Skeletal muscle tissue (tissue), 4 donors: Measurements from ENCODE around the gene PPFIA1. TPM values are rescaled to one million over a fixed set of nuclear protein-coding genes. Genes with fewer than 3 reads are reported as not detected.
"Not testable (repeated sequence)": the region's sequence is repeated elsewhere in the genome, so short reads cannot be mapped to it uniquely, and the experiment has no call there.

ENCODE experiments used
- H3K27ac ChIP-seq: one replicate; pipeline ENCODE4 v1.7.0; 2013; ENCODE audit warnings: mild to moderate bottlenecking, low read depth, low read length, inconsistent platforms
- H3K27me3 ChIP-seq, 3 donors: one replicate each; pipeline ENCODE4 v1.7.0; 2013; ENCODE audit warnings: low read length in 3 of 3; ENCODE audit not compliant: control insufficient read depth in 3 of 3, insufficient read depth in 3 of 3
- H3K36me3 ChIP-seq, 3 donors: one replicate each; pipeline ENCODE4 v1.7.0; 2013; ENCODE audit warnings: low read length in 3 of 3; ENCODE audit not compliant: control insufficient read depth in 3 of 3, insufficient read depth in 3 of 3
- H3K4me1 ChIP-seq, 3 donors: one replicate each; pipeline ENCODE4 v1.7.0; 2013; ENCODE audit warnings: low read length in 3 of 3, mild to moderate bottlenecking in 3 of 3; ENCODE audit not compliant: control insufficient read depth in 3 of 3, insufficient read depth in 3 of 3
- H3K4me3 ChIP-seq, 3 donors: one replicate each; pipeline ENCODE4 v1.7.0; 2013; ENCODE audit warnings: low read length in 3 of 3
- H3K9ac ChIP-seq, 3 donors: one replicate each; pipeline ENCODE4 v1.7.0; 2013; ENCODE audit warnings: low read length in 3 of 3, mild to moderate bottlenecking in 3 of 3, moderate library complexity in 2 of 3, low read depth in 1 of 3
- H3K9me3 ChIP-seq, 3 donors: one replicate each; pipeline ENCODE4 v1.7.0; 2013; ENCODE audit warnings: low read length in 3 of 3; ENCODE audit not compliant: control insufficient read depth in 3 of 3
- total RNA-seq: library from RNA; depleted of rRNA; stranded (reverse); fragments of >200 nt; gene quantifications from one replicate; pipeline ENCODE4 v1.2.3, GENCODE V29; 2014
- donor health status: Osteomylitis.

The PPFIA1 gene
- total RNA-seq, 1 donor from 2014 or later = 25.6 TPM

DNA sequence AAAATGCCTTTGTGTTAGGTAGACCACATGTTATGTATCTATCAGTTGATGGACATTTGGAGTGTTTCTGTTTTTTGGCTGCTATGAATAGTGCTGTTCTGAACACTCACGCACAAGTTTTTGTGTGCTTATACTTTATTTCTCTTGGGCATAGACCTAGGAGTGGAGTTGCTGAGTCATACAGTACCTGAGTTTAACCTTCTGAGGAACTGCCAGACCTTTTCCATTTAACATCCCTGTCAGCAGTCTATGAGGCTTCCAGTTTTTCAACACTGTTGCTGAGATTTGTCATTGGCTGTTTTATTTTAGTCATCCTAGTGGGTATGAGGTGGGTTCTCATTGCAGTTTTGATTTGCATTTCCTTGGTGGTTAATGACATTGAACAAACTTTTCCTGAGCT lies 132.2 kb downstream of the PPFIA1 start:
- no peak overlapping the region for H3K9ac ChIP-seq
- H3K9me3 ChIP-seq = no peaks in the 10 kb centered on the region
- no peaks in the 10 kb centered on the region for H3K27me3 ChIP-seq
- no peak overlapping the region for H3K27ac ChIP-seq
- peaks cover 17 to 28% (median 24%) of the 10 kb centered on the region in 3 donors for H3K4me1 ChIP-seq
- H3K4me3 ChIP-seq = no peak overlapping the region
- peaks cover 14 to 15% (median 14%) of the 10 kb centered on the region in 3 donors for H3K36me3 ChIP-seq

DNA sequence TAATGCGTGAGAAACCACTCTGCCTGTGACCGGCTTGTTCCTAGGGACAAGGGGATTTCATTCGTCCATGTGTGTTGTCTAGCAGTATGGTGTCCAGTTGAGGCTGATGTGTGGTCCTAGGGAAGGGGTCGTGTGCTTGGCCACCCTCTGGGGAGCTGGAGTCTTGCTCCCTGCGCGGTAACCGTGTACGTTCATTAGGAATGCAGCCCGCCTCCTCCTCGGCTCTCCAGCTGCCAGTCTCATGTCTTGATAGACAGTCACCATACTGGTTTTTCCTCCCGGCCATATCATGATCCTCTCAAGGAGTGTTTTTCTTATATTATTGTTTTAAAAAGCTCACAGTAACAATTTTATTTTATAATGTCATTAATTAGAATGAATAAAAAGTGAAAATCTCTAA lies 133.8 kb downstream of the PPFIA1 start:
- Histone ChIP-seq H3K27ac (no peak overlapping the region), H3K36me3 (peaks cover 25 to 27% (median 26%) of the 10 kb centered on the region in 3 donors), H3K9ac (no peak overlapping the region), H3K27me3 (no peaks in the 10 kb centered on the region), H3K4me1 (peaks cover 13 to 23% (median 19%) of the 10 kb centered on the region in 3 donors), H3K4me3 (no peak overlapping the region), H3K9me3 (no peaks in the 10 kb centered on the region)

DNA sequence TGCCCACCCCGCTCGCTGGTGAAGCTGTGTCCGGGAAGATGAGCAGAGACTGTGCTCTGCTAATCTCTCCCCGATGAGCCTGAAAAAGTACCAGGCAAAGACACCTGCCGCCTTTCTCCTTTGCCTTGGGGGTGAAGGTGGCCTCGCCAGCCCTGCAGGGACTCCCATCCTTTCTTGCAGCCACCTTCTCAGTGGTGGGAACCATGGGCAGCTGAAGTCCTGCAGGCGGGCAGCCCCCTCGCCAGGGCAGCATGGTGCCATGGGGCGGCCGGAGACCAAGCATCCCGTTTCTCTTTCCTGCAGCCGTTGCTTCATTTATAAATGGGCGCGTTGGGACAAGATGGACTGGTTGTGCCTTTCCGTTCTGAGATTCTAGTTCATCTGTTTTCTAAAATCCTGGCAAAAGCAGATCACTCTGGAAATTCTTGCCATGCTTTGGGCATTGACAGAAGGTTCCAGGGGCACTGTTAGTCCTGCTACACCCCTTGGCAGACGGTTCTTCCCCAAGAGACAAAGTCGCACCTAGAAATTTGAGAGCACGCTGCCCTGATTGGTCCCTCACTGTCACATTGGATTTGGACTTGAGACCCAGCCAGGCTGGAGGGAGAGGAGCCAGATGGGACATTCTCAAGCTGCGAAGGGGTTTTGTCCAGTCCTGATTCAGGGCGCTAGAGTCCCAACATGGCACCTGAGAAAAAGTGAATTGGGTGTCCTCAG lies 135.3 kb downstream of the PPFIA1 start:
- Histone ChIP-seq H3K9me3 (no peaks in the 10 kb centered on the region), H3K27me3 (no peaks in the 10 kb centered on the region), H3K4me1 (peaks cover 0 to 8% (median 3%) of the 10 kb centered on the region in 3 donors), H3K4me3 (no peak overlapping the region), H3K9ac (no peak overlapping the region), H3K36me3 (peaks cover 40 to 42% (median 41%) of the 10 kb centered on the region in 3 donors), H3K27ac (no peak overlapping the region)

DNA sequence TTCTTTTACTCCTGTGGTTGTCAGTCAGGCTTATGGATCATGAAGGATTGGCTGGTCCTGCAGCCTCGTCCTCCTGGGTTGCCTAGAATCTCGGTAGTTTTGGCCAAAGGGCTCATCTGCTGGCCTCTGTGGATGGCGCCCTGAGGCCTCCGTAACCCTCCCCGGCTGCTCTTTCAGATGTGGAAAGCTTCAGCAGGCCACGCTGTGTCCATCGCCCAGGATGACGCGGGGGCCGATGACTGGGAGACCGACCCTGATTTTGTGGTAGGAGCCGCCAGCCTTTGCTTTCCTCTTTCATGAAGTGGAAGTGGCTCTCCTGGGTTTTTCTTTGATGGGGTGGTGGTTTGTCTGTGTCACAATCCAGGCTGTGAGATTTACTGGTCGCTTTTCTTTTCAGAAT lies 136.6 kb downstream of the PPFIA1 start:
- Histone ChIP-seq H3K9ac (no peak overlapping the region), H3K9me3 (no peaks in the 10 kb centered on the region), H3K4me1 (peaks cover 0 to 7% (median 2%) of the 10 kb centered on the region in 3 donors), H3K27me3 (no peaks in the 10 kb centered on the region), H3K27ac (no peak overlapping the region), H3K4me3 (no peak overlapping the region), H3K36me3 (peaks cover 51 to 53% (median 53%) of the 10 kb centered on the region in 3 donors)

DNA sequence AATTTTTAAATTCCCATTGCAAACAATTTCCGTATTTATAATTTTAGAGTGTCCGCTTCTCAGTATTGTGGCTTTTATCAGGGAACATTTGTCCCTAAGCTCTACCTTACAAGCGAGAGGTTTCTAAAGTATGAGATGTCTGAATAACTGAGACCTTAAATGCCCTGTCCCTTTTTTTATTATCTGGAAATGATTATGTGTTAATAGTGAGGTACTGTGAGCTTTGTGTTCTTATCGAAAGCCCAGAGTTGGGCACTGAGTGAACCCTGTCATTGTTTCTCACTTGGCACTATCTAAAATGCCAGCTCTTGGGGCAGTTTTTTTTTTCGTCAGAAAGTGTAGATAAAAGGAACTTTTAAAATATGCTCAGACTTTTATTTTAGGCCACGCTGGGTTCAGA lies 137.3 kb downstream of the PPFIA1 start:
- Histone ChIP-seq H3K27ac (no peak overlapping the region), H3K9me3 (no peaks in the 10 kb centered on the region), H3K36me3 (peaks cover 55 to 60% (median 59%) of the 10 kb centered on the region in 3 donors), H3K27me3 (no peaks in the 10 kb centered on the region), H3K9ac (no peak overlapping the region), H3K4me3 (no peak overlapping the region), H3K4me1 (peaks cover 0 to 2% (median 1%) of the 10 kb centered on the region in 3 donors)

DNA sequence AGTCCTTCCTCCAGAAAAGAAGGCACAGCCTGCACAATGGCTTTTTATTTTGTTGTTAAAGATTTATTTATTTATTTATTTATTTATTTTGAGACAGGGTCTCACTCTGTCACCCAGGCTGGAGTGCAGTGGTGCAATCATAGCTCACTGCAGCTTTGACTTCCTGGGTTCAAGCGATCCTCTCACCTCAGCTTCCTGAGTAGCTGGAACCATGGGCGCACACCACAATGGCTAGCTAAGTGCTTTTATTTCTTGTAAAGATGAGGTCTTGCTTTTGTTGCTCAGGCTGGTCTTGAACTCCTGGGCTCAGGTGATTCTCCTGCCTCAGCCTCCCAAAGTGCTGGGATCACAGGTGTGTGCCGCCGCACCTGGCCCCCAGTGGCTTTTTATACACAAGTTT lies 137.8 kb downstream of the PPFIA1 start:
- H3K27ac ChIP-seq, H3K9ac ChIP-seq, H3K27me3 ChIP-seq, H3K9me3 ChIP-seq, H3K4me1 ChIP-seq, H3K4me3 ChIP-seq: not testable (repeated sequence)
- peaks cover 60 to 65% (median 64%) of the 10 kb centered on the region in 3 donors for H3K36me3 ChIP-seq

DNA sequence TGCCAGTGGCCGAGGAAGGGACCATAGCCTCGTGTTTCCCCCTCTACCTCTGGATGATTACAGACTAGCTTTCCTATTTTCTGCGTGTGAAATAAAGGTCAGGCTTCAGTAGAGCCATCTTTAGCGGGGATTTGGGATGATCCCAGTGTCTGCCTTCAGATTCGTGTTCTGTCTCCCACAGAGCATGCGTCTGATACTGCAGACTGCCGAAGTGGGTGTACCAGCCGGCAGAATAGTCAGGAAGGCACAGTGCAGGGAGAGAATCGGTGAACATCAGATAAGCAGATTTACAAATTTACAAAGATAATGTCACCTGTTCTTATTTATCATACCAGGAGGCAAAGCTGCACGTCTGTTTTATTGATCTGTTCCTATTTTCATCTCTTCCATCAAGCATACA lies 138.9 kb downstream of the PPFIA1 start:
- H3K4me3 ChIP-seq = no peak overlapping the region
- no peak overlapping the region for H3K27ac ChIP-seq
- no peak overlapping the region for H3K9ac ChIP-seq
- H3K27me3 ChIP-seq = no peaks in the 10 kb centered on the region
- H3K4me1 ChIP-seq = no peaks in the 10 kb centered on the region
- peaks cover 68 to 73% (median 68%) of the 10 kb centered on the region in 3 donors for H3K36me3 ChIP-seq
- H3K9me3 ChIP-seq = no peaks in the 10 kb centered on the region

DNA sequence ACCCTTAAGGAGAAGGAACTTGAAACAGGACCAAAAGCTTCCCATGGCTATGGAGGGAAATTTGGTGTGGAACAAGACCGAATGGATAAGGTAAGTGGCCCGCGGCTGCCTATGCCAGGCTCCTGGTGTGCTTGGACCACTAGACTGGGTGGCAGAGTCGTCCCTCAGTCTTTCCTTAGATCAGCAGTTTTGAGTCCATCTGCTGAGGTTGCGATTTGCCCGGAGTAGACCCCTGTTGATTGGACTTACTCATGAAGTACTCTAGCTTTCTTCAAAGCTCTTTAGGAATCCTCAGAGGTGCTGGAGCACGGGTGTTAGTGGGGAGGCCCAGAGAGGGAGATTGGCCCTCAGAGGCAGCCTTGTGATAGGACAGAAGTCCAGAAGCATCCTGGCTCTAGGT lies 139.4 kb downstream of the PPFIA1 start:
- H3K4me1 ChIP-seq = peaks cover 0 to 2% (median 0%) of the 10 kb centered on the region in 3 donors
- H3K9me3 ChIP-seq = no peaks in the 10 kb centered on the region
- H3K27me3 ChIP-seq = no peaks in the 10 kb centered on the region
- H3K9ac ChIP-seq = no peak overlapping the region
- H3K4me3 ChIP-seq = no peak overlapping the region
- H3K36me3 ChIP-seq = peaks cover 72 to 77% (median 72%) of the 10 kb centered on the region in 3 donors
- no peak overlapping the region for H3K27ac ChIP-seq

DNA sequence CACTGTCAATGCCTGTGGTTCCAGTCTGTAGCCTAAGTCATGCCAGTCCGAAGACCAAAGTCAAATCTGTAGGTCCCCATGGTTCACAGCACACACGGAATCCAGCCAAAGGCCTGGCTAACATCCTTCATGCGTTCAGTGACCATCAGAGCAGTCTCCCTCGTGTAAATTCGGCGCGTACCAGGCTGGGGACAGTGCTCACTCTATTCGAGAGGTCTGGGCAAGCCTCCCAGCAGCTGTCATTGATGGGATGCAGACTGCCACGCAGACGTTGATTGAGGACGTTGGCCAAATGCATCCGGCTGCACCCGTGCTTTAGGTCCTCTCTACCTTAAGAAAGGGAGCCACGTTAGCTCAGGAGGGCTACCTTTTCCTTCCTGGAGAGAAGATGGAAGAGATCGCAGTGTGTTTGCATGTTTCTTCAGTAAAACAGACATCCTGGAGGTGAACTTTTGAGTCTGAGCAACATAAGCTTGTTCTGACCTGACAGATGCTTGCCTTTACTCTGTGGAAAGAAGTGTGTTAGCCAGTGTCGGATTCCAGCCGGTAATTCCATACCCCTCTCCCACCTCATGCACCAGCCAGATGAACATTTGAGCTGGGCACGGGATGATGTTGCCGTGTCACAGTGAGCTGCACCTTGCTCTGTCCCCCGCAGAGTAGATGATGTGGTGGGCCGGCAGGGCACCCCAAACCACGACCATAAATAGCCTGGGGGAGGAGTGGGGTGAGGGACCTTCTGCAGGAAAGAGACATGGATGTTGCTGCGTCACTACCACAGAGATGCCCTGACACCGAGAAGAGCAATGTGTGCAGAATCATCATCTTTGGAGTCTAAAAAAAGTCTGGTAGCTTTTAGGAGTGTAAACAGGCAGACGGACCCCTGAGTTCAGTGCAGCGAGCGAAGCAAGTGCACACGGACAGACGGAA lies 140.1 kb downstream of the PPFIA1 start:
- H3K9me3 ChIP-seq = no peaks in the 10 kb centered on the region

More for the DNA sequence above, 140.1 kb downstream of the PPFIA1 start:
- no peak overlapping the region for H3K9ac ChIP-seq
- H3K27me3 ChIP-seq = no peaks in the 10 kb centered on the region
- H3K27ac ChIP-seq = no peak overlapping the region
- H3K4me3 ChIP-seq = no peak overlapping the region
- peaks cover 72 to 84% (median 79%) of the 10 kb centered on the region in 3 donors for H3K36me3 ChIP-seq
- H3K4me1 ChIP-seq = peaks cover 0 to 9% (median 0%) of the 10 kb centered on the region in 3 donors
